Testis (tissue), 3 donors: Measurements from ENCODE around the gene IFTAP. TPM values are rescaled to one million over a fixed set of nuclear protein-coding genes. Genes with fewer than 3 reads are reported as not detected.

ENCODE experiments used
- DNase-seq: peaks from one replicate; pipeline ENCODE4 v3.0.0-alpha.2; 2019
- H3K27ac ChIP-seq, 2 donors: fragments of 200-600 bp; sonication (generic); one replicate each; pipeline ENCODE4 v1.5.1; 2019
- H3K27me3 ChIP-seq: fragments of 200-600 bp; sonication (generic); one replicate; pipeline ENCODE4 v1.5.1; 2019
- H3K36me3 ChIP-seq: fragments of 200-600 bp; sonication (generic); one replicate; pipeline ENCODE4 v1.5.1; 2017; ENCODE audit warnings: low read depth; ENCODE audit errors: missing control alignments
- H3K4me1 ChIP-seq: fragments of 200-600 bp; sonication (generic); one replicate; pipeline ENCODE4 v1.5.1; 2019
- H3K4me3 ChIP-seq, 2 donors: fragments of 200-600 bp; sonication (generic); one replicate each; pipeline ENCODE4 v1.5.1; 2017 to 2019
- H3K9me3 ChIP-seq: fragments of 200-600 bp; sonication (generic); one replicate; pipeline ENCODE4 v1.5.1; 2017
- POLR2A ChIP-seq: fragments of 450-650 bp; IDR thresholded peaks from one replicate; pipeline ENCODE4 v1.6.1; 2017; ENCODE audit warnings: antibody characterized with exemption, mild to moderate bottlenecking, moderate library complexity
- WGBS, 2 donors: methylation state at CpG; one replicate each; pipeline ENCODE4 v1.1.5; 2018; 5-methylcytosine and 5-hydroxymethylcytosine counted together
- intact Hi-C: fragments of 100-400 bp; cut with DNase I; formaldehyde crosslinking; loops from one replicate; pipeline ENCODE4 v1.15.1; 2023; ENCODE audit warnings: low total_unique reads
- polyA plus RNA-seq: library from polyadenylated mRNA; stranded (reverse); fragments of 350-450 nt; fragmentation: Illumina TruSeq; extraction: RNeasy Lipid Tissue Mini Kit (QIAGEN cat#74804); gene quantifications from one replicate; pipeline ENCODE4 v1.2.3, GENCODE V29; 2014; ENCODE audit warnings: low read depth, low replicate concordance; ENCODE audit not compliant: insufficient read depth
- total RNA-seq, 2 donors: library from RNA; depleted of rRNA; stranded (reverse); fragments of >200 nt; gene quantifications; one replicate each; pipeline ENCODE4 v1.2.3, GENCODE V29; 2016
- TF ChIP-seq, protein P1 (sequence below), 3 experiments: fragments of 450-650 bp in 2 of 3; fragments of 200-600 bp in 1 of 3; sonication (generic) in 1 of 3; IDR thresholded peaks; one replicate each; pipeline ENCODE4 v1.5.1; 2016 to 2019; ENCODE audit warnings: antibody characterized with exemption in 3 of 3, mild to moderate bottlenecking in 2 of 3, moderate library complexity in 1 of 3

Gene IFTAP
- total and polyA plus RNA-seq, 3 donors from 2014 or later = 42.1 to 105 (median 42.4) TPM

- Histone ChIP-seq H3K27me3 (no peaks in the 10 kb centered on the region), H3K4me3 (no peak overlapping the region), H3K36me3 (no peaks in the 10 kb centered on the region), H3K9me3 (no peaks in the 10 kb centered on the region), H3K27ac (no peak overlapping the region), H3K4me1 (no peaks in the 10 kb centered on the region)
- TF ChIP-seq, protein P1, sequence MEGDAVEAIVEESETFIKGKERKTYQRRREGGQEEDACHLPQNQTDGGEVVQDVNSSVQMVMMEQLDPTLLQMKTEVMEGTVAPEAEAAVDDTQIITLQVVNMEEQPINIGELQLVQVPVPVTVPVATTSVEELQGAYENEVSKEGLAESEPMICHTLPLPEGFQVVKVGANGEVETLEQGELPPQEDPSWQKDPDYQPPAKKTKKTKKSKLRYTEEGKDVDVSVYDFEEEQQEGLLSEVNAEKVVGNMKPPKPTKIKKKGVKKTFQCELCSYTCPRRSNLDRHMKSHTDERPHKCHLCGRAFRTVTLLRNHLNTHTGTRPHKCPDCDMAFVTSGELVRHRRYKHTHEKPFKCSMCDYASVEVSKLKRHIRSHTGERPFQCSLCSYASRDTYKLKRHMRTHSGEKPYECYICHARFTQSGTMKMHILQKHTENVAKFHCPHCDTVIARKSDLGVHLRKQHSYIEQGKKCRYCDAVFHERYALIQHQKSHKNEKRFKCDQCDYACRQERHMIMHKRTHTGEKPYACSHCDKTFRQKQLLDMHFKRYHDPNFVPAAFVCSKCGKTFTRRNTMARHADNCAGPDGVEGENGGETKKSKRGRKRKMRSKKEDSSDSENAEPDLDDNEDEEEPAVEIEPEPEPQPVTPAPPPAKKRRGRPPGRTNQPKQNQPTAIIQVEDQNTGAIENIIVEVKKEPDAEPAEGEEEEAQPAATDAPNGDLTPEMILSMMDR (IDR thresholded peaks at IDR 0.05) = no peak
- no peak for TF ChIP-seq POLR2A
- intact Hi-C loops = no loop called here
- DNase-seq = no peak
- WGBS, 2 donors = 53 to 66% methylated on average over 4 of the region's 4 CpGs
These were observed 3.8 kb upstream of the IFTAP start for GRCh38 chr11:36590513-36590912.

- DNase-seq = no peak
- H3K27me3 ChIP-seq = no peaks in the 10 kb centered on the region
- H3K4me1 ChIP-seq = no peaks in the 10 kb centered on the region
- H3K4me3 ChIP-seq = no peak overlapping the region
- TF ChIP-seq, protein P1 (IDR thresholded peaks at IDR 0.05) = no peak
- TF ChIP-seq POLR2A = no peak
- no peaks in the 10 kb centered on the region for H3K36me3 ChIP-seq
- no peaks in the 10 kb centered on the region for H3K9me3 ChIP-seq
- intact Hi-C loops = no loop called here
- H3K27ac ChIP-seq = no peak overlapping the region
- WGBS, 2 donors = 50 to 55% methylated on average over 1 of the region's 1 CpG
These were observed 2.9 kb upstream of the IFTAP start for GRCh38 chr11:36591433-36591832.

GRCh38 chr11:36596880-36597279, 2.6 kb downstream of the IFTAP start:
- no peaks in the 10 kb centered on the region for H3K9me3 ChIP-seq
- no peaks in the 10 kb centered on the region for H3K36me3 ChIP-seq
- no peak for DNase-seq
- H3K4me3 ChIP-seq = no peak overlapping the region
- no peaks in the 10 kb centered on the region for H3K27me3 ChIP-seq
- no peak for TF ChIP-seq POLR2A
- TF ChIP-seq, protein P1 (IDR thresholded peaks at IDR 0.05) = no peak
- intact Hi-C loops = no loop called here
- H3K4me1 ChIP-seq = no peaks in the 10 kb centered on the region
- H3K27ac ChIP-seq = no peak overlapping the region

GRCh38 chr11:36598051-36598450, 3.7 kb downstream of the IFTAP start, which contains the start of gene RAG2:
TSS of gene RAG2 (minus strand) at chr11:36598236. CDS start at chr11:36594168, 4,068 bp downstream.
- Histone ChIP-seq H3K36me3 (no peaks in the 10 kb centered on the region), H3K27me3 (no peaks in the 10 kb centered on the region), H3K9me3 (no peaks in the 10 kb centered on the region), H3K4me1 (no peaks in the 10 kb centered on the region), H3K27ac (no peak within 1 kb of the TSS), H3K4me3 (no peak within 1 kb of the TSS)
- WGBS, 2 donors = 78 to 93% methylated on average over 2 of the region's 2 CpGs
- intact Hi-C loops = no loop called here
- TF ChIP-seq, protein P1 (IDR thresholded peaks at IDR 0.05) = no peak
- no peak for TF ChIP-seq POLR2A
- DNase-seq = no peak

DNA sequence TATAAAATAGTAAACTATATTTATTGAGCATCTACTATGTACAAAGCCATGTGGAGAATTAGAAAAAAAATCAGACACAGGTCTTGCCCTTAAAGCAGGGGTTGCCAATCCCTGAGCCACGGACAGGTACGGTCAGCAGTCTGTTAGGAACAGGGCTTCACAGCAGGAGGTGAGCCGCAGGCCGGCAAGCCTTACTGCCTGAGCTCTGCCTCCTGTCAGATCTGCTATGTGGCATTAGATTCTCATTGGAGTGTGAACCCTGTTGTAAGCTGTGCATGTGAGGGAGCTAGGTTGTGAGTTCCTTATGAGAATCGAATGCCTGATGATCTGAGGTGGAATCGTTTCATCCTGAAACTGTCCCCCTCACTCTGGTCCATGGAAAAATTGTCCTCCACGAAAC, 5.9 kb downstream of the IFTAP start:
- WGBS, 2 donors = 93% methylated on average over 7 of the region's 7 CpGs
- Histone ChIP-seq H3K4me3 (no peak overlapping the region), H3K9me3 (no peaks in the 10 kb centered on the region), H3K4me1 (no peaks in the 10 kb centered on the region), H3K27ac (no peak overlapping the region), H3K27me3 (no peaks in the 10 kb centered on the region), H3K36me3 (no peaks in the 10 kb centered on the region)
- intact Hi-C loops = no loop called here
- TF ChIP-seq, protein P1 (IDR thresholded peaks at IDR 0.05) = no peak
- TF ChIP-seq POLR2A = no peak
- no peak for DNase-seq
